NCI-H1417 (cell line): ENCODE data around the gene SERPINB12.

Experiments
- DNase-seq, 3 experiments: peaks; one replicate each; lab custom pipeline; 2025; lab: John Stamatoyannopoulos, UW

The SERPINB12 gene

GRCh38 chr18:63542069-63542468 is at the start of gene SERPINB12:
Gene SERPINB12, plus strand, starts transcription at chr18:63542369. Its CDS starts 13,791 bp downstream, at chr18:63556160.
- DNase-seq = no peak

GRCh38 chr18:63492851-63493250 is 49.3 kb upstream of the SERPINB12 start:
- DNase-seq = no peak

- no peak for DNase-seq
Observed at GRCh38 chr18:63495675-63496074, 46.5 kb upstream of the SERPINB12 start.

GRCh38 chr18:63505566-63506335 is 36.4 kb upstream of the SERPINB12 start:
- peak in 2 of 3 experiments; percentile 33 to 53 for DNase-seq

- DNase-seq = no peak
Observed at GRCh38 chr18:63506336-63506646, 35.9 kb upstream of the SERPINB12 start.

GRCh38 chr18:63508596-63508995 is 33.6 kb upstream of the SERPINB12 start:
- DNase-seq = peak in 1 of 3 experiments; percentile 23

- DNase-seq = peak in 2 of 3 experiments; percentile 31 to 43
Observed at GRCh38 chr18:63511285-63511684, 30.9 kb upstream of the SERPINB12 start.

GRCh38 chr18:63514326-63514725 is 27.8 kb upstream of the SERPINB12 start:
- DNase-seq = no peak

GRCh38 chr18:63514888-63515678 is 27.1 kb upstream of the SERPINB12 start:
- peak in 1 of 3 experiments; percentile 54 for DNase-seq

- DNase-seq = no peak
Observed at GRCh38 chr18:63515801-63516200, 26.4 kb upstream of the SERPINB12 start.

GRCh38 chr18:63518178-63519012 is 23.8 kb upstream of the SERPINB12 start:
- peak; percentile 77 to 98 (median 80) for DNase-seq

GRCh38 chr18:63520053-63520685 is 22.0 kb upstream of the SERPINB12 start:
- DNase-seq = no peak

GRCh38 chr18:63523660-63524059 is 18.5 kb upstream of the SERPINB12 start:
- DNase-seq = no peak

GRCh38 chr18:63527251-63527650 is 14.9 kb upstream of the SERPINB12 start:
- no peak for DNase-seq

GRCh38 chr18:63528863-63529492 is 13.2 kb upstream of the SERPINB12 start:
- no peak for DNase-seq

GRCh38 chr18:63532471-63532870 is 9.7 kb upstream of the SERPINB12 start:
- no peak for DNase-seq

- peak in 1 of 3 experiments; percentile 35 for DNase-seq
Observed at GRCh38 chr18:63534615-63535014, 7.6 kb upstream of the SERPINB12 start.

- DNase-seq = peak in 1 of 3 experiments; percentile 8
Observed at GRCh38 chr18:63539904-63540510, 2.2 kb upstream of the SERPINB12 start.

- DNase-seq = no peak
Observed at GRCh38 chr18:63544017-63544416, 1.8 kb downstream of the SERPINB12 start.

GRCh38 chr18:63545000-63545399 is 2.8 kb downstream of the SERPINB12 start:
- peak in 1 of 3 experiments; percentile 54 for DNase-seq

GRCh38 chr18:63550068-63550467 is 7.9 kb downstream of the SERPINB12 start:
- DNase-seq = no peak
